ACC112 (cell line): Measurements from ENCODE around the gene SH3RF3.

Experiments
- H2AFZ ChIP-seq: fragments of 200-600 bp; sonication (generic); one replicate; pipeline ENCODE4 v1.6.0; 2017; ENCODE audit warnings: antibody characterized with exemption, low read length; ENCODE audit not compliant: unreplicated experiment
- H3K27ac ChIP-seq: fragments of 200-600 bp; sonication (generic); 2 replicates; pipeline ENCODE4 v1.5.1; 2014; ENCODE audit warnings: low read depth, mild to moderate bottlenecking, antibody characterized with exemption, low read length, moderate library complexity
- H3K27me3 ChIP-seq: fragments of 200-600 bp; sonication (generic); 2 replicates; pipeline ENCODE4 v1.6.1; 2014; ENCODE audit warnings: mild to moderate bottlenecking, antibody characterized with exemption, low read length, moderate library complexity, mixed read lengths; ENCODE audit not compliant: insufficient read depth
- H3K36me3 ChIP-seq: fragments of 200-600 bp; sonication (generic); 2 replicates; pipeline ENCODE4 v1.6.1; 2016; ENCODE audit warnings: mild to moderate bottlenecking, antibody characterized with exemption, low read length, moderate library complexity, mixed read lengths; ENCODE audit not compliant: insufficient read depth
- H3K4me1 ChIP-seq: fragments of 200-600 bp; sonication (generic); one replicate; pipeline ENCODE4 v1.6.1; 2016; ENCODE audit warnings: low read length, mixed read lengths; ENCODE audit not compliant: insufficient read depth, unreplicated experiment, control insufficient read depth
- H3K4me3 ChIP-seq: fragments of 200-600 bp; sonication (generic); 2 replicates; pipeline ENCODE4 v1.5.1; 2014; ENCODE audit warnings: mild to moderate bottlenecking, low read depth, low read length
- H3K79me2 ChIP-seq: fragments of 200-600 bp; sonication (generic); one replicate; pipeline ENCODE4 v1.6.0; 2016; ENCODE audit warnings: low read length; ENCODE audit not compliant: control insufficient read depth, unreplicated experiment, insufficient read depth

The SH3RF3 gene

GRCh38 chr2:109275120-109276012 lies 146.4 kb downstream of the SH3RF3 start:
- no peak overlapping the region for H3K4me3 ChIP-seq
- no peaks in the 10 kb centered on the region for H3K4me1 ChIP-seq
- no peaks in the 10 kb centered on the region for H3K27me3 ChIP-seq
- peaks cover 44% of the 10 kb centered on the region for H3K79me2 ChIP-seq
- no peak overlapping the region for H2AFZ ChIP-seq
- no peak overlapping the region for H3K27ac ChIP-seq
- no peaks in the 10 kb centered on the region for H3K36me3 ChIP-seq

- no peaks in the 10 kb centered on the region for H3K27me3 ChIP-seq
- no peaks in the 10 kb centered on the region for H3K36me3 ChIP-seq
- H3K4me1 ChIP-seq = no peaks in the 10 kb centered on the region
- no peak overlapping the region for H3K4me3 ChIP-seq
- no peak overlapping the region for H3K27ac ChIP-seq
- H3K79me2 ChIP-seq = peaks cover 50% of the 10 kb centered on the region
- no peak overlapping the region for H2AFZ ChIP-seq
These were observed 148.4 kb downstream of the SH3RF3 start for GRCh38 chr2:109277406-109277805.

DNA sequence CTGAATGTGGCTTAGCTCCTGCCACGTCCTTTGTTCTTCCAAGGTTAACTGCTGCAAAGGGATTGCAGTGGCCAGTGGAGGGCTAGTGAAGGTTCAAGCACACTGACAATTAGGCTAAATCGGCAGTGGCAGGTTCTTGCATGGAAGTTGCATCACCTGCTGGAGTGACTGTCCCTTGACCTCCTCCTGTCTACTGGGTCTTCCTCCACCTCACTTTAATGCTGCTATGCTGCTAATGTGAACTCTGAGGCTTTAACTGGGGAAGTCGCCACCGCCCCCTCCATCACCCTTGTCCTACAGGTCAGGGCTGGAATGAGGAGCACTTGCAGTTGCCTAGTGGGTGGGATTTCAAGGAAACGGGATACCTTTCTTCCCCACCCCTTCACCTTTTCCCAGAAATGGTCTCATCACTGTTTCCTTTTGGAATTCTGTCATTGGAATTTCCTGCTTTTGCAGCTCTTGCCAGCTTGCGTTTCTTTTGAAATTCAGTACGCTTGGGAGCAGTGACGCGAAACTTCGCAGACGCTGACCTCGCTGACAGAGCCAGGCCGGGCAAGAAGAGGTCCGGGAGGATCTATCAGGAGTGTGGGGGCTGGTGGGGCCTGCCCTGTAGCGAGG lies 150.3 kb downstream of the SH3RF3 start:
- H3K4me1 ChIP-seq = no peaks in the 10 kb centered on the region
- H2AFZ ChIP-seq = no peak overlapping the region
- H3K27me3 ChIP-seq = no peaks in the 10 kb centered on the region
- H3K27ac ChIP-seq = no peak overlapping the region
- no peak overlapping the region for H3K4me3 ChIP-seq
- peaks cover 46% of the 10 kb centered on the region for H3K79me2 ChIP-seq
- no peaks in the 10 kb centered on the region for H3K36me3 ChIP-seq

- Histone ChIP-seq H3K4me1 (no peaks in the 10 kb centered on the region), H3K4me3 (no peak overlapping the region)
These were observed 151.8 kb downstream of the SH3RF3 start for GRCh38 chr2:109280804-109281203.

GRCh38 chr2:109282360-109282759 lies 153.4 kb downstream of the SH3RF3 start:
- Histone ChIP-seq H3K27me3 (no peaks in the 10 kb centered on the region), H3K4me1 (no peaks in the 10 kb centered on the region), H2AFZ (no peak overlapping the region), H3K79me2 (peaks cover 54% of the 10 kb centered on the region), H3K4me3 (no peak overlapping the region), H3K36me3 (no peaks in the 10 kb centered on the region), H3K27ac (no peak overlapping the region)

More at GRCh38 chr2:109280804-109281203, 151.8 kb downstream of the SH3RF3 start:
- peaks cover 48% of the 10 kb centered on the region for H3K79me2 ChIP-seq
- no peaks in the 10 kb centered on the region for H3K36me3 ChIP-seq
- no peak overlapping the region for H3K27ac ChIP-seq
- H3K27me3 ChIP-seq = no peaks in the 10 kb centered on the region
- no peak overlapping the region for H2AFZ ChIP-seq

DNA sequence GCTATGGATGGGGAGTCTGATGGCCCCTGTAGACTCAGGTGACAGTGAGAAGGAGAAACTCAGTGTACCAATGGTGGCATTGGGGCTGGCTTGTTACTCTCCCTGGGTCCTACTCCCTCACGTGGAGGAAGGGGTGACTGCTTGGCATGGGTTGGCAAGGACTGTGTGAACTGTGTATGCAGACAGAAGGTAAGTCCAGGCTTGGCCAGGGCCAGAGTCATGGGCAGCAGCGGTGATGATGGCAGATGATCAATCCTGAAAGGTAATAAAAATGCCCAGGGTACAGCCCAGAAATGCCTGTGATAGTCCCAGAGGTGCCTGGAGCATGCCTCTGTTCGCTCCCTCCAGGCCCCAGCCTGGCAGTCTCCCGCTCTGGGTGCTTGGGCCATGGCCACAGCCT lies 153.9 kb downstream of the SH3RF3 start:
- Histone ChIP-seq H3K36me3 (no peaks in the 10 kb centered on the region), H3K27ac (no peak overlapping the region), H3K4me1 (no peaks in the 10 kb centered on the region), H2AFZ (no peak overlapping the region), H3K4me3 (no peak overlapping the region), H3K27me3 (no peaks in the 10 kb centered on the region), H3K79me2 (peaks cover 53% of the 10 kb centered on the region)

GRCh38 chr2:109284826-109285225 lies 155.8 kb downstream of the SH3RF3 start:
- Histone ChIP-seq H3K4me1 (no peaks in the 10 kb centered on the region), H3K4me3 (no peak overlapping the region), H3K27me3 (no peaks in the 10 kb centered on the region), H2AFZ (no peak overlapping the region), H3K36me3 (no peaks in the 10 kb centered on the region), H3K79me2 (peaks cover 48% of the 10 kb centered on the region), H3K27ac (no peak overlapping the region)

DNA sequence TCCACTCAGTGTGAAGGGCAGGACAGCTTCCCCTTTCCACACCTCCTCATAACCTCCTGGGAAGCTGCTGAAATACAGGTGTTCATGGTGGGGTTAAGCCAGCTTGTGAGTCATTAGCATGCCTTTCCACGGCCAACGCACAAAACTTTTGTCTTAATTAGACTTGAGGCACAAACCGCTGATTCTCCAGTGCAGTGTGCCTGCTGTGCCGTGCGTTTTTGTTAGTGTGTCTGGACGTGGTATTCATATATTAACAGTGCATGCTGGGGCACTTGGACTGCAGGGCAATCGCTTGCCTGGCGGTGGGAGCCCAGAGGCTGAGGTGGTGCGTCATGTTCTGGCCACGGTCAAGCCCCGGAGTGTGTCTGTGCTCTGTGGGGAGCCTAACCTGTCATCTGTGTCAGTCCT lies 156.2 kb downstream of the SH3RF3 start:
- H2AFZ ChIP-seq = no peak overlapping the region
- no peak overlapping the region for H3K4me3 ChIP-seq
- H3K4me1 ChIP-seq = no peaks in the 10 kb centered on the region
- H3K27me3 ChIP-seq = no peaks in the 10 kb centered on the region
- no peak overlapping the region for H3K27ac ChIP-seq
- H3K36me3 ChIP-seq = no peaks in the 10 kb centered on the region
- H3K79me2 ChIP-seq = peaks cover 45% of the 10 kb centered on the region

- H3K4me3 ChIP-seq = no peak overlapping the region
- H3K4me1 ChIP-seq = peaks cover 8% of the 10 kb centered on the region
- no peak overlapping the region for H2AFZ ChIP-seq
- H3K27ac ChIP-seq = no peak overlapping the region
- H3K36me3 ChIP-seq = no peaks in the 10 kb centered on the region
- H3K27me3 ChIP-seq = no peaks in the 10 kb centered on the region
- peaks cover 38% of the 10 kb centered on the region for H3K79me2 ChIP-seq
These were observed 158.4 kb downstream of the SH3RF3 start for GRCh38 chr2:109287413-109287812.

DNA sequence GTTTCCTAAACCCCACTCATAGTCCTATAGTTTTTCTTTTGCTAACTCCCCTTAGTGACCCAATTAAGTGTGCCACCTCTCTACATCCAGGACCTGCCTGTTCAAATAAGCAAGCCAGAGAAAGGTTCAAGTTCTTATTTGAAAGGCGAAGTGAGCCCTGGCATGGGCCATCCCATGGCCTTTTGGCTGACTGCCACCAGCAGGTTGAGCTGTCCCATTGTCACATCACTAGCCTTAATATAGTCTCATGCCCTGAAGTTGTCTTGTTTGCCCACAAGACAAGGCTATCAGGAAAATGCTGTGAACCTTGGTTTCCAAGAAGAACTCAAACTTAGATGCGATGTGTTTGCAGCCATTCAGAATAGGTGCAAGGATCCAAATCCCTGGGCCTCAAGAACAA lies 158.8 kb downstream of the SH3RF3 start:
- no peak overlapping the region for H2AFZ ChIP-seq
- no peaks in the 10 kb centered on the region for H3K36me3 ChIP-seq
- no peaks in the 10 kb centered on the region for H3K27me3 ChIP-seq
- H3K79me2 ChIP-seq = peaks cover 40% of the 10 kb centered on the region
- no peak overlapping the region for H3K27ac ChIP-seq
- peaks cover 8% of the 10 kb centered on the region for H3K4me1 ChIP-seq
- H3K4me3 ChIP-seq = no peak overlapping the region
